ENCODE results near the gene IL10RA. TPM values are rescaled to one million over a fixed set of nuclear protein-coding genes. Genes with fewer than 3 reads are reported as not detected.
"Not testable (repeated sequence)": the region's sequence is repeated elsewhere in the genome, so short reads cannot be mapped to it uniquely, and the experiment has no call there.

IL10RA gene
- total RNA-seq, 1 experiment from 2014 or later = not detected

DNA sequence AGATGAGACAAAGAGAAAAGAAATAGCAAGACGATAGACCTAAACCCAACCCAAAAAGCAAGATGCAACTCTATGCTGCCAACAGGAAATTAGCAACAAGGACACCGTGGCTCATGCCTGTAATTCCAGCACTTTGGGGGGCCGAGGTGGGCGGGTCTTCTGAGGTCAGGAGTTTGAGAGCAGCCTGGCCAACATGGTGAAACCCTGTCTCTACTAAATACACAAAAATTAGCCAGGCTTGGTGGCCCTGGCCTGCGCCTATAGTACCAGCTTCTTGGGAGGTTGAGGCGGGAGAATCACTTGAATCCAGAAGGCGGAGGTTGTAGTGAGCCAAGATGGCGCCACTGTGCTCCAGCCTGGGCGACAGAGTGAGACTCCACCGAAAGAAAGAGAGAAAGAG, 24.3 kb upstream of the IL10RA start:
- no peak for DNase-seq (ENCODE audit: low read depth)

DNA sequence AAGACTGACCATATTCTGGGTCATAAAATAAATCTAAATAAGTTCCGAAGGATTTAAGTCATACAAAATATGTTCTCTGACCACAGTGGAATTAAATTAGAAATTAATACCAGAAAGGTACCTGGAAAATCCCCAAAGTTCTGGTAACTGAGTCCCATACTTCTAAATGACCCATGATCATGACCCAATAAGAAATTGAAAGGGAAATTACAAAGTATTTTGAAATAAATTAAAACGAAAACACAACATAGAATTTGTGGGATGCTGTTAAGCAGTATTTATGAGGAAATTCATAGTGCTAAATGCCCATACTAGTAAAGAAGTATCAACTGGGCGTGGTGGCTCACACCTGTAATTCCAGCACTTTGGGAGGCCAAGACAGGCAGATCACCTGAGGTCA, 23.4 kb upstream of the IL10RA start:
- DNase-seq (ENCODE audit: low read depth) = no peak

DNA sequence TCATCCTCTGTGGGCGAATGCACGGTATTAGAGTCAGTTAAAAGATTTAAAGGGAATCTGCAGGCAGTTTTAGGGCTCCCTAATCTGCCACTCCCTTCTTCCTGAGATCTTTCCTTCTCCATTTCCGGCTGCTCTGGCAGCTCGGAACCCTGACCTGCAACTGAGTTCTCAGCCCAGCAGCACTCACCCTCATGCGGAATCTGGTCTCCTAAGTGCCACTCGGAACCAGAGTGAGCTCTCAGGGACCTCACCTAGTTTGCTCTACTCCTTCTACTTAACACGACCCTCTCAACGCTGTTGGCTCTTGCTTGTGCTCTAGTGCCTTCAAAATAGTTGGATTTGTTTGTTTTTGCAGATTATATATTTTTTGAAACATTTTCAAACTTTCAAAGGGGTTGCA, 19.3 kb upstream of the IL10RA start:
- no peak for DNase-seq (ENCODE audit: low read depth)

DNA sequence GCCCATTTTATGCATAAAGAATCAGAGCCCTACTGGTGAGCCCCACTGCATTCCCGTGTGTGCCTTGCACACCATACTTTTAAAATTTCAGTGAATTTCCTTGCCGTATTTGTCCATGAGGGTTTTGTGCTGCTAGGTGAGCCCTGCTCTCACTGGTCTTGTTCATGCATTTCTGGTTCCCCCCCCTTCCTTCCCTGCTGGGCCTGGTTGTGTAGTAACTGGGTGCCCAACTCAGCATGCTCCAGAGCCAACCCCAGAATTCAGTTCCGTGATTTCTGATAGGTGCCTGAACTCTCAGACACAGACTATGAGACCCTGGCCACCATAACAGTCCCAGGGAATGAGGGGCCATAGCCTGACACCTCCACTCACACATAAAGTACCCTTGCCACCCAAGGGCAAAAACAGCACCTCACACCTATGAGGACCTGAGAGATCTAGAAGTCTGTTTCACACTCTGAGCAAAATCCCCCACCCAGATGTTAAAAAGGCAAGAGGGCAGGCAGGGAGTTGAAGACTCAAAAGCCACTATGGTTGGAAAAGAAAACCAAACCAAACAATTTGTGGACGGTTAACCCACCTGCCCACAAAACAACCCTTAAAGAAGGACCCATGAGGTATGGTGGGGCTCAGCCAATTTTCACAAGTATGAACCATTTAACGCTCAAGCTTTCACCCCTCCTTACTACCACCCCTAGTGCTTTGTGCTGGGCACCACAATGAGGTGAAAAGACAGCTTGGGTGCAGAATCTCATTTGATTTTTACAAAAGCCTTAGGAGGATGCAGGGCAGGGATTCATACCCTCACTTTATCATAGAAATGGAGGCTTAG, 16.8 kb upstream of the IL10RA start:
- DNase-seq (ENCODE audit: low read depth) = no peak

DNA sequence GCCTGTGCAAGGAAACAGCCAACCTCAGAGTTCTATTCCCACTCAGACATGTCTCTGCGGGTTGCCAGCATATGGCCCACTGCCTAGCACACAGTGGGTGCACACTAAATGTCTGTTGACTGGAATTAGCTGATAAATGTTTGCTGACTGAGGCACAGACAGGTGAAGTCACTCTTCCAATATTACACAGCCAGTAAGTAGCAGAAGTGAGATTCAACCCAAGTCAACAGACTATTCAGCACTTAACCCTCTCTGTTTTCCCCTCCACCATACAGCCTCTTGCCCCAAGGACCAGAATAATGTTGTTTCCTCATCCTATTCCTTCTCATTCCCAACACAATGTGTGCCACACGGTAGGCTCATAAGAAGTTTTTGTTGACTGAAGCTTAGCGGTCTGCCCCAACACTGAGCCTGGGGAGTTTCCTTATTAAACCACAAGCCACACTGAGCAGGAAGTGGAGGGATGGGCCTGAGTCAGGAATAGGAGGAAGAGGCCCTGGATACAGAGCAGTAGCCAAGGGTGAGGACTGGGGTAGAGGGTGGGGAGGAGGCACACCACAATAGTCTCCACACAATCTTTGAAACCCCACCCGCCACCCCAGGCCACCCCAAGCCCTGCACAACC, 15.7 kb upstream of the IL10RA start:
- DNase-seq (ENCODE audit: low read depth) = peak; percentile 69

DNA sequence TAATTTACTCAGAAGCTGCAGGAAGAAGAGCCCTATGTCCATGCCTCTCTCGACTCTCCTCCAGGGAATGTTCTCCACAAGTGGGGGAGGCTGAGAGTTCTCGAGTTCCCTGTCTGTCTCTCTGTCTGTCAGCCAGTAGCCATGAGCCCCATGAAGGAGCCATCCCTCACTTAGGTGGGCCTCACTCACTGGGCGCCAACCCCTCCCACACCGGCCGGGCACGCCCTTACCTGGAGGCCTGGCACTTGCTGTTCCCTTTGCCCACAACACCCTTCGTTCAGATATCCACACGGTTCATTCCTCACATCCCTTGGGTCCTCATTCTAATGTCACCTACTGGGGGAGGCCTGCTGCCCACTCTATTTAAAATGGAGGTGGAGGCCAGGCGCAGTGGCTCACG, 14.2 kb upstream of the IL10RA start:
- no peak for DNase-seq (ENCODE audit: low read depth)

DNA sequence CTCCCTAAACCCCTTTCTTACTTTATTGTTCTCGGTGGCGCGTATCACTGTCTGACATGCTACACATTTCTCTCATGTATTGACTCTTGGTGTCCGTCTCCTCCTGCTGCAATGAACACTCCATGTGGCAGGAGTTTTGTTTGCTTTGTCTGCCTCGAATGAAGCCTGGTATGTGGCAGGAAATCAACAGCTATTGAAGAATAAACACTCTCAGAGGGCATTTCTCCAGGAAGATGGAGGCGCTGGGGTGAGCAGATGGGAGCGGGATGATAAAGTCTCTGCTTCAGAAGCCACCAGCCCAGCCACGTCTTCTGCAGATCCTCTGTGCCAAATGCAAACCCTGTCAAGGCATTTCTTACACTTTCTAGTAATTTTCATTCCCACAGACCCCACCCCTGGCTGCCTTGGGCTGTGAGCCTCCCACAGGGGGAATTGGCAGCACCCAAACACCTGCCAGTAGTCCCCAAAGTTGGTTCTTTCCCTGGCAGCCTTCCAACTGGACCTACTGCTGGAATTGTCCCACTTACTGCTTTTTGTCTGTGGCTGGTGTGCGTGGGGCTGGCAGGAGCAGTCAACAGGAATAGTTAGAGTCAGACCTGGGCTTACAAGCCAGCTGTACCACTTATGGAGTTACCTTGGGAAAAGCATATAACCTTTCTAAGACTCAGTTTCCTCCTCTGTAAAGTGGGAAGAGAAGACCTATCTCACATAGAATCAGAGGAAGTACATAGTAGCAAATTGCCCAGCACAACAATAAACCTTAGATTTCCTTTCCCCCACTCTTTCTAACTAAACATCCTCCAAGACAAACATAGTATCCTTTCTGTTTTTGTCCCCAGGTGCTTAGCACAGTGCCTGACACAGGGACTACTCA, 13.3 kb upstream of the IL10RA start:
- no peak for DNase-seq (ENCODE audit: low read depth)

DNA sequence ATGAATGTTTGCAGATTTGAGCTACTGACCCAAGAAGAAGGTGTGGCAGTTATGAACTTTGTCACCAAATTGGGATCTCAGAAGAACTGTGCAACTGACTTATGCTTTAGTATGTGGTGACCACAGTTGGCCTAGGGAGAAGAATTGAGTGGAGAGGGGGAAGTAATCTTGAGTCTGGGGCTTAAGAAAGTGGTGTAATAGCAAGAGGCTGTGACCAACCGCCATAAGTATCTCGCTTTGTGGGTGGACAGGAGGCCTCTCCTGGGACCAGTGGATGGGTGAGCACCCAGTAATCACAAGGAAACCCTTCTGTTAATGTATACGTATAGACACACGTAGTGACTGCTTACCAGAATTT, 12.7 kb upstream of the IL10RA start:
- DNase-seq (ENCODE audit: low read depth) = no peak

DNA sequence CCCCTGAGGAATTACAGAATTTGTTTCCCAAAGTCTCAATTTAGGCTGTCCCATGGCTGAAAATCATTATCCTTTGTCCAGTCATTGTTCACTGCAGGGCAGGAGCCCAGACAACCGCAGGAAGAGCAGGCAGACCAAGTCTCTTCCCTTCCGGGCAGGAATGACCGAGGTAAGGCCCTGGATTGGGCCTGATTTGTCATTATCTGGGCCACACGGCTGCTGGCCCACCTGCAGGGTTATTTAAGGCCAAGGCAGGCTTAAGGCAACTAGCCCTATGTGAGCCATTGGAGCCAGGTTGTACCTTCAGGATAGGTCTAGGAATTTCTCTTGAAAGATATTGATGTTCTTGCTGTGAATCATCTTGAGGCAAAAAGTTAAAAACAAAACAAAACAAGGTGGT, 9.7 kb upstream of the IL10RA start:
- DNase-seq (ENCODE audit: low read depth) = no peak

DNA sequence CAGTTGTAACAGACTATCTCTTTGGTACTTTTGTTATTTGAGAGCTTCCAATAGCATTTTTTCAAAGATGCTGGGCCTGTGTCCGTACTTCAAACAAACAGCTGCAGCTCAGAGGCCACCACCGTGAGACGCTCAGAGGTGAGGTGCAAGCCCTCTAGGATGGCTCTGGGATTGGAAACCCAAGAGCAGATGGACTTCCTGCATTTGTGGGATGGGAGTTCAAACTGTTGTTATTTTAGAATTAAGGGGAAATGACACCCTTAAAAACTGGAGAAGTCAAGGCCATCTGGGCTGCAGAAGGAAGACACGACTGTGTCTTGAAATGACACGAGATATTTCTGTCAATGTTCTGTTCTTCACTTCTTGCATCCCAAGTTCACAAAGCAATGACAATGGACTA, 9.2 kb upstream of the IL10RA start:
- DNase-seq (ENCODE audit: low read depth) = no peak

DNA sequence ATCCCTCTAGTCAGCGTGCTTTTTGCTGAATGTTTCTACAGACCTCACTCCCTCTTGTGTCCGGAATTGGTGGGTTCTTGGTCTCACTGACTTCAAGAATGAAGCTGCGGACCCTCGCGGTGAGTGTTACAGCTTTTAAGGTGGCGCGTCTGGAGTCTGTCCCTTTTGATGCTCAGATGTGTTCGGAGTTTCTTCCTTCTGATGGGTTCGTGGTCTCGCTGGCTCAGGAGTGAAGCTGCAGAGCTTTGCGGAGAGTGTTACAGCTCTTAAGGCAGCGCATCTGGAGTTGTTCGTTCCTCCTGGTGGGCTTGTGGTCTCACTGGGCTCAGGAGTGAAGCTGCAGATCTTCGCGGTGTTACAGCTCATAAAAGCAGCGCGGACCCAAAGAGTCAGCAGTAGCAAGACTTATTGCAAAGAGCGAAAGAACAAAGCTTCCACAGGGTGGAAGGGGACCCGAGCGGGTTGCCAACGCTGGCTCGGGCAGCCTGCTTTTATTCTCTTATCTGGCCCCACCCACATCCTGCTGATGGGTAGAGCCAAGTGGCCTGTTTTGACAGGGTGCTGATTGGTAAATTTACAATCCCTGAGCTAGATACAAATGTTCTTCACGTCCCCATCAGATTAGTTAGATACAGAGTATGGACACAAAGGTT, 8.5 kb upstream of the IL10RA start:
- not testable (repeated sequence) for DNase-seq (ENCODE audit: low read depth)

DNA sequence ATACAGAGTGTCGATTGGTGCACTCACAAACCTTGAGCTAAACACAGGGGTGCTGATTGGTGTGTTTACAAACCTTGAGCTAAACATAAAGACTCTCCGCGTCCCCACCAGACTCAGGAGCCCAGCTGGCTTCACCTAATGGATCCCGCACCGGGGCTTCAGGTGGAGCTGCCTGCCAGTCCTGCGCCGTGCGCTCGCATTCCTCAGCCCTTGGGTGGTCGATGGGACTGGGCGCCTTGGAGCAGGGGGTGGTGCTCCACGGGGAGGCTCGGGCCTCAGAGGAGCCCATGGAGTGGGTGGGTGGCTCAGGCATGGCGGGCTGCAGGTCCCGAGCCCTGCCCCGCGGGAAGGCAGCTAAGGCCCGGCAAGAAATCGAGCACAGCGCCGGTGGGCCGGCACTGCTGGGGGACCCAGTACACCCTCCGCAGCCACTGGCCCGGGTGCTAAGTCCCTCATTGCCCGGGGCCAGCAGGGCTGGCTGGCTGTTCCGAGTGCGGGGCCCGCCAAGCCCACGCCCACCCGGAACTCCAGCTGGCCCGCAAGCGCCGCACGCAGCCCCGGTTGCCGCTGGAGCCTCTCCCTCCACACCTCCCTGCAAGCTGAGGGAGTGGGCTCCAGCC, 7.8 kb upstream of the IL10RA start:
- not testable (repeated sequence) for DNase-seq (ENCODE audit: low read depth)

DNA sequence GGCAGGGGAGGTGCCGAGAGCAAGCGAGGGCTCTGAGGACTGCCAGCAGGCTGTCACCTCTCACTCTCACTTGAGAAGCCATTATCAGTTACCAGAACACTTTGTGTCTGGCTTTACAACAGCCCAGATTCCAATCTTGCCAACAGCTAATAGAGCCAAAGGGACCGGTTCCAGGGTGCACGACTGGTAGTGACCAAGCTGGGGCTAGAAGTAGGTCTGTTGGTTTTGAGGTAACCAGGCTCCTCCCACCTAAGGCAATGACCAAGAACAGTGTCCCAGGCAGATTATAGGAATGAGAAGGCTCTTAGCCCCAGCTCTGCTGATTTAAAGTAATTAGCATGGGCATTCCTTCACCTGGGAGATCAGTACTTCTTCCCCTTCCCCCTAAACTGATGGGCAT, 7.2 kb upstream of the IL10RA start:
- no peak for DNase-seq (ENCODE audit: low read depth)

DNA sequence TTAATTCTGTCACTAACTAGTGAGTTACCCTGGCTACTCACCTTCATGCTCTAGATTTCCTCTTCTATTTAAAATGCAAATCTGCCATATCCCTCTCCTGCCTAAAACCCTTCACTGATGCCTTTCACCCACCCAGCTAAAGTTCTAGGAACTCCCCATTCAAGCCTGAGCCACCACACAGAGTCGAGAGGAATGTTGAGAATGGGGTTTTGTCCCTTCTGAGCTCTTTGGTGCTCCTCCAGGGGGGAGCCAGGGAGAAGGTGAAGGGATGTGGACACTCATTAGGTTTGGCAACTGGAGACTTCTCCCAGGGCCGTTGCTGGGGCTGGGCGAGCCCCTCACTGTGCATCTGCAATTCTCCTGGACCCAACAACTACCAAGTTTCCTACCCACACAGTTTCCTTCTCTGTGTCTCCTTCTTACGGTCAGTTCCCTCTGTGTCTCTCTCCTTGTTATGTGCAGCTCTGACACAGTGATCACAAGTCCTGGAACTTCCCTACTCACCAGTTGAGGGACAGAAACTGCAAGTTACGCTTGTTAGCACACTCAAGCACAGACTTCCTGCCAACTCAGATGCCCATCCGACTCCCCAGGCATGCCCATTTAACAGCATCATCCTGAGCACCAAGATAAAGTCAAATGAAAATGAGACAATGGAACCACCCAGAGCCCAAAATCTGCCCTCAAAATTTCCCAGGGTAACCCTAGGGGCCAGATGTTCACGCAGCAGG, 6.5 kb upstream of the IL10RA start:
- no peak for DNase-seq (ENCODE audit: low read depth)

DNA sequence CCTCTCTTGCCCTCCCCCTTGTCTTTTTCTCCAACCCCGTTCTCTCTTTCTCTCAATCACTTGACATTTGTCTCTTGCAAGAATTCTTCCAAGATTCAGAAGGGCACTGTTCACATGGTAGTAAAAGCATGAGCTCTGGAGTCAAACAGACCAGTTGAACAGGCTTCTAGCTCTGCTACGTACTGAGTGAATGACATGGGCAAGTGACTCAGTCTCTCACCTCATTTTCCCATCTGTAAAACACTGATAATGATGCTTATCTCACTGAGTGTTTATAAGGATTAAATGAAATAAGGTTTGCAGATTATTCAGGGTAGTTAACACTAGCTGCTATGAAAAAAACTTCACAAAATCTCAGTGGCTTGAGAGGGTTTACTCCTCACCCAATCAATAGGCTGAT, 5.9 kb upstream of the IL10RA start:
- DNase-seq (ENCODE audit: low read depth) = no peak

DNA sequence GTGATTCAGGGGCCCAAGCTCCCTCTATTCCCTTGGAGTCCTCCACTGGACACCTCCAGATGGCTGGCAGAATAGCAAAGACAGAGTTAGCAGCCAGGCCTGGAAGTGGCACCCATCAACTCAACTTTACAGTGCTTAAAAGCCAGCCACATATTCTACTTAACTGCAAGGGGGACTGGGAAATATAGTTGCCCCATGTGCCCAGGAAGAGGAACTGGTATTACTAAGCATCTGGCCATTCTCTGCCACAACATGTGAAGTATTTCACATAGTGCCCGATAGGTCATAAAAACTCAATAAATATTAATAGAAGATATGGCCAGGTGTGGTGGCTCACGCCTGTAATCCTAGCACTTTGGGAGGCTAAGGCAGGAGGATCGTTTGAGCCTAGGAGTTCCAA, 5.5 kb upstream of the IL10RA start:
- DNase-seq (ENCODE audit: low read depth) = no peak

DNA sequence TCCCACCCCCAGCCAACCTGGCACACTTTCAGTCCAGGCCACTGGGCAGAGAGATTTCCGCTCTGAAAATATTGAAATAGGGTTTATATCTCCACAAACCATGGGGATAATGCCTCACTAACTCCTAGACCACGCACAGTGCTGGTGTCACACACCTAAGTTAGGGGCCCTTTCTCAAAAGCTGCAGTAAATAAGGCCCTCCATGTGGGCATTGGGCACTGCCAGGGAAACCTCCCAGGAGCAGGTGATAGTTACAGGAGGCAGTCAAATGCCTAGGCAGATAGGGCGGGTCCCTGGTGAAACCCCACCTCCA, 3.1 kb upstream of the IL10RA start:
- no peak for DNase-seq (ENCODE audit: low read depth)

DNA sequence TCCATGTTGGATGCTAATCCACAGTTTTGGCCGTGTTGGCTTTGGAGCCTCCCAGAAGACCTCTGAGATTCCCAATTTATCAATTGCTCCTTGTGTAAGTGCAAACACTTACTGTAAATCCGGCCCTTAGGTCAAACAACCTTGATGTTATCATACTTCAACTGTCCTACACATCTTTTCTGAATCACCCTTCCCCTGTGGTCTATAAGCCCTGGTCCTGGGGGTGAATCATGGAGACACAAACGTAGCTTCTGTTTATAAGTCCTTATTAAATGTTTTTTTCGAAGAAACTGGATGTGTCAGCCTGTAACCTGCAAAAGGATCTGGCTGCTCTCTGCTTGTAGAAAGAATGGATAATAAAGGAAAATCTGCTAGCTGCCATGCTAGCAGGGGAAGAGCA, 1.7 kb upstream of the IL10RA start:
- DNase-seq (ENCODE audit: low read depth) = peak; percentile 37

DNA sequence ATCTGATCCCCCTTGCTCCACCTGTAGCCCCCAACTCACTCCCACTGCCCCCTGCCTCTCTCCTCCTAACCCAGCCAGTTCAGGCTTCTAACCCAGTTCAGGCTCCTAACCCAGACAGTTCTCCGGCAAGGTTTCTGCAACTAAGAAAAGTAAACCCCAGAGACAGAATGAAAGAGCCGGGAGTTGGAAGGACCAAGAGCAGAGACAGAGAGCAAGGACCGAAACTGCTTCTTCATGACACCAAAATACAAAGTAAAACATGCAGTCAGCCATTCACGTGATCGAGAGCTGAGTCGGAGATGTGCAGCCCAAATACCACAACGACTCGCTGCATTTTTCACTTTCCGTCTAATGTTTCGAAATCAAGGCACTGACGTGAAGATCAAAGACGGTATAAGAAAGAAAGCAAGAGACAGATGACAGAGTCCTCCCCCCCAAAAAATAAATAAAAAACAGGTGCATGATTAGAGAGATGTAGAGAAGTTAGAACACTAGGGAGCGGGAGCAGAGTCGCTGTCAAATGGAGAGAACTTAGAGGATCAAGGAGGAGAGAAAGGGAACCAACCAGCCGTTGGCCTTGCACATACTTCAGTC, 884 bp downstream of the IL10RA start:
- no peak for DNase-seq (ENCODE audit: low read depth)

DNA sequence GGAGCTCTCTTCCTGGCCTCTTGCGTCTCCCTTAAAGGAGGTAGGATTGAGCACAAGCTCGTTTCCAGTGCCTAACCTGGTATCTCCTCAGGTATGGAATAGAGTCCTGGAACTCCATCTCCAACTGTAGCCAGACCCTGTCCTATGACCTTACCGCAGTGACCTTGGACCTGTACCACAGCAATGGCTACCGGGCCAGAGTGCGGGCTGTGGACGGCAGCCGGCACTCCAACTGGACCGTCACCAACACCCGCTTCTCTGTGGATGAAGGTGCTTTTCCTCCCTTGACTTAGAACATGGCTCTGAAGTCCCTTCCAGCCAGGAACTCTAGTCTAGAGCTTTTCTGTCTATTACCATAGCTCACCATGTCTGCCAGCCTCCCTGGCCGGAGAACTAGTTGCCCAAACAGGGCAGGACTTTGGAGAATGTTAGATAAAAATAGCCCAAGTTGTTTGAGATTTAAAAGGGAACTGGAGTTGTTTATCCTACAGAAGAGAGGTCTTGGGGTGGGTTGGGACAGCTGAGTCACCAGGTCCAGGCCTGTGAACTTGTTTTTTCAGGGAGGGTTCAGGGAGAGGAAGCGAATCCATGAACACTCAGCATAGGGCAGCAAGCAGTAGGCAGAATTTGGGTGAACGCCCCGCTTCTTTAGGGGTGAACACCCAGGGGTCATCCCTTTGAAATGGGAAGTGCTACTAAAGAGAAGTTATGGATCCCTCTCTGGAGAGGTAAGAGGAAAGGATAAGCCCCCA, 3.3 kb downstream of the IL10RA start:
- no peak for DNase-seq (ENCODE audit: low read depth)
